ENCODE data around the gene MKRN2OS.

- TF ChIP-seq CTCF (tag by site-specific recombination; IDR thresholded peaks at IDR 0.05) (no peak), ZNF558 (tag by site-specific recombination; IDR thresholded peaks at IDR 0.05) (no peak), KLF9 (tag by site-specific recombination; IDR thresholded peaks at IDR 0.05; ENCODE audit: low read depth) (no peak)
Measured at GRCh38 chr3:12586403-12586802, 41.1 kb upstream of the MKRN2OS start.

Data from HEK293 (cell line).